Measurements from ENCODE around the gene LCT. TPM values are rescaled to one million over a fixed set of nuclear protein-coding genes. Genes with fewer than 3 reads are reported as not detected.

Gene LCT
- total and polyA plus RNA-seq, 2 of the 13 experiments (the other 11 are each of a cell fraction or from before 2014, with no cell fraction given) = not detected

GRCh38 chr2:135817951-135818350, 19.0 kb downstream of the LCT start:
- H3K36me3 ChIP-seq (replicated peaks in 1 of 2; ENCODE audit: control insufficient read depth in 1 of 2, insufficient read depth in 2 of 2, low read length in 2 of 2) = no peaks in the 10 kb centered on the region
- CTCF ChIA-PET (ENCODE audit: low intra/inter-chr PET ratio, low total read pairs) = interaction anchor here (0.7 kb wide), 1 partner anchor 561 kb away, joined by 3 read pairs; no protein-coding TSS in a partner anchor
- in situ Hi-C loops (cut with HindIII; ENCODE audit: extremely low pct_ligation_motif_present, low pct_unique_long_range_greater_than_20kb) (loop anchor here (10.0 kb wide), 1 partner anchor 567 kb away; no protein-coding TSS in a partner anchor), intact Hi-C loops (cut with micrococcal nuclease; ENCODE audit: unreplicated experiment) (no loop called here)
- ATAC-seq (no peak; the same call in 2 of the 3 replicates), FAIRE-seq (no peak), DNase-seq (ENCODE audit: low spot score) (no peak)
- POLR2A ChIA-PET = no interaction called here
- H3K79me2 ChIP-seq (ENCODE audit: insufficient read depth, low read length) = no peaks in the 10 kb centered on the region
- no peak overlapping the region for H3K27ac ChIP-seq (ENCODE audit: extremely low read length, insufficient read depth, low read length)
- no peak overlapping the region for H3K4me2 ChIP-seq (ENCODE audit: low read depth, low read length)
- H3K9ac ChIP-seq (ENCODE audit: insufficient read depth, low read depth, low read length) = no peak overlapping the region
- BruUV-seq (replicated peaks) = no TSS peak
- H4K20me1 ChIP-seq (ENCODE audit: insufficient read depth, low read length) = no peaks in the 10 kb centered on the region
- TF ChIP-seq HIVEP1 (CRISPR knock-in tag; IDR thresholded peaks at IDR 0.05) (no peak), ZNF383 (CRISPR knock-in tag; IDR thresholded peaks at IDR 0.05; ENCODE audit: borderline replicate concordance) (no peak), THYN1 (CRISPR knock-in tag; IDR thresholded peaks at IDR 0.05; ENCODE audit: borderline replicate concordance, low read depth) (no peak), ZNF563 (CRISPR knock-in tag; IDR thresholded peaks at IDR 0.05) (no peak), U2AF2 (IDR thresholded peaks at IDR 0.05; ENCODE audit: low read depth, low read length) (no peak), NFIB (CRISPR knock-in tag; IDR thresholded peaks at IDR 0.05; ENCODE audit: borderline replicate concordance) (no peak), ZSCAN5A (CRISPR knock-in tag; IDR thresholded peaks at IDR 0.05; ENCODE audit: borderline replicate concordance) (no peak), ZFP82 (CRISPR knock-in tag; IDR thresholded peaks at IDR 0.05; ENCODE audit: borderline replicate concordance) (no peak), ZNF282 (IDR thresholded peaks at IDR 0.05; ENCODE audit: partially characterized antibody) (no peak), ZFP62 (CRISPR knock-in tag; IDR thresholded peaks at IDR 0.05) (no peak), ERF (CRISPR knock-in tag; IDR thresholded peaks at IDR 0.05) (no peak), IRF1 (CRISPR knock-in tag; IDR thresholded peaks at IDR 0.05; ENCODE audit: low read depth) (no peak), ZNF546 (CRISPR knock-in tag; conservative IDR thresholded peaks at IDR 0.05) (no peak), TRAFD1 (CRISPR knock-in tag; IDR thresholded peaks at IDR 0.05; ENCODE audit: borderline replicate concordance) (no peak), FOXC1 (CRISPR knock-in tag; IDR thresholded peaks at IDR 0.05; ENCODE audit: borderline replicate concordance) (no peak), PCBP1 (IDR thresholded peaks at IDR 0.05; ENCODE audit: borderline replicate concordance, low read depth, low read length) (no peak), IKZF5 (CRISPR knock-in tag; IDR thresholded peaks at IDR 0.05) (no peak), KDM5A (IDR thresholded peaks at IDR 0.05; ENCODE audit: borderline replicate concordance, low read length) (no peak), RELA (CRISPR knock-in tag; IDR thresholded peaks at IDR 0.05) (no peak), ZNF607 (CRISPR knock-in tag; IDR thresholded peaks at IDR 0.05; ENCODE audit: borderline replicate concordance) (no peak)
- peaks cover 0 to 3% of the 10 kb centered on the region in 2 experiments; a peak in 2 of 5 replicates for H3K27me3 ChIP-seq (ENCODE audit: control insufficient read depth in 1 of 2, insufficient read depth in 2 of 2, low read length in 2 of 2)
- no peak overlapping the region for H2AFZ ChIP-seq (ENCODE audit: low read length)
- H3K9me3 ChIP-seq (ENCODE audit: low read length) = no peaks in the 10 kb centered on the region; the same call in 1 of the 2 replicates
- no peak overlapping the region for H3K4me3 ChIP-seq (replicated peaks in 1 of 3; ENCODE audit: insufficient read depth in 1 of 3, low read depth in 2 of 3, low read length in 3 of 3)
- WGBS (ENCODE audit: low lambda C conversion rate) = 35% methylated on average over 4 of the region's 4 CpGs
- H3K4me1 ChIP-seq (ENCODE audit: insufficient read depth, low read length) = no peaks in the 10 kb centered on the region

Data from HepG2 (cell line).